Measurements from ENCODE around the gene EPB41L4A.

DNA sequence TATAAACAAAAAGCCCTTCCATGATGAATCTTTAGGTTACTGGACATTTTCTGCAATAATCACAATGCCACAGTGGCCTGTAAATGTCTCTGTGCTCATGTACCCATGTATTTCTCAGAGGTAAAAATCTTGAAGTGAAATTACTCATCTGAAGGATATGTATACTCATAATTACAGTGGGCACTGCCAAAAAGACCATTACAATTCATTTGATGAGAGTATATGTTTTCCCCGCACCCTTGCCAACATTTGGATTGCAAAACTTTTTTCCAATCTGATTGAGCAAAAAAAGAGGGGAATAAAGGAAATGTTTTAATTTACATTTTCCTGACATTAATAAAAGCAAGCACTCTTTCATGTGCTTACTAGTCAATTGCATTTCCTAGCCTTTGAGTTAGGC lies 110.5 kb downstream of the EPB41L4A start:
- TF ChIP-seq, protein P1, sequence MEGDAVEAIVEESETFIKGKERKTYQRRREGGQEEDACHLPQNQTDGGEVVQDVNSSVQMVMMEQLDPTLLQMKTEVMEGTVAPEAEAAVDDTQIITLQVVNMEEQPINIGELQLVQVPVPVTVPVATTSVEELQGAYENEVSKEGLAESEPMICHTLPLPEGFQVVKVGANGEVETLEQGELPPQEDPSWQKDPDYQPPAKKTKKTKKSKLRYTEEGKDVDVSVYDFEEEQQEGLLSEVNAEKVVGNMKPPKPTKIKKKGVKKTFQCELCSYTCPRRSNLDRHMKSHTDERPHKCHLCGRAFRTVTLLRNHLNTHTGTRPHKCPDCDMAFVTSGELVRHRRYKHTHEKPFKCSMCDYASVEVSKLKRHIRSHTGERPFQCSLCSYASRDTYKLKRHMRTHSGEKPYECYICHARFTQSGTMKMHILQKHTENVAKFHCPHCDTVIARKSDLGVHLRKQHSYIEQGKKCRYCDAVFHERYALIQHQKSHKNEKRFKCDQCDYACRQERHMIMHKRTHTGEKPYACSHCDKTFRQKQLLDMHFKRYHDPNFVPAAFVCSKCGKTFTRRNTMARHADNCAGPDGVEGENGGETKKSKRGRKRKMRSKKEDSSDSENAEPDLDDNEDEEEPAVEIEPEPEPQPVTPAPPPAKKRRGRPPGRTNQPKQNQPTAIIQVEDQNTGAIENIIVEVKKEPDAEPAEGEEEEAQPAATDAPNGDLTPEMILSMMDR (IDR thresholded peaks at IDR 0.05; ENCODE audit: poor library complexity, severe bottlenecking): no peak
- TF ChIP-seq POLR2AphosphoS5 (IDR thresholded peaks at IDR 0.05): no peak
- TF ChIP-seq EP300 (conservative IDR thresholded peaks at IDR 0.05; ENCODE audit: poor library complexity, severe bottlenecking): no peak
- no peak for TF ChIP-seq SMC3 (conservative IDR thresholded peaks at IDR 0.05; ENCODE audit: poor library complexity)
- TF ChIP-seq, protein P2, sequence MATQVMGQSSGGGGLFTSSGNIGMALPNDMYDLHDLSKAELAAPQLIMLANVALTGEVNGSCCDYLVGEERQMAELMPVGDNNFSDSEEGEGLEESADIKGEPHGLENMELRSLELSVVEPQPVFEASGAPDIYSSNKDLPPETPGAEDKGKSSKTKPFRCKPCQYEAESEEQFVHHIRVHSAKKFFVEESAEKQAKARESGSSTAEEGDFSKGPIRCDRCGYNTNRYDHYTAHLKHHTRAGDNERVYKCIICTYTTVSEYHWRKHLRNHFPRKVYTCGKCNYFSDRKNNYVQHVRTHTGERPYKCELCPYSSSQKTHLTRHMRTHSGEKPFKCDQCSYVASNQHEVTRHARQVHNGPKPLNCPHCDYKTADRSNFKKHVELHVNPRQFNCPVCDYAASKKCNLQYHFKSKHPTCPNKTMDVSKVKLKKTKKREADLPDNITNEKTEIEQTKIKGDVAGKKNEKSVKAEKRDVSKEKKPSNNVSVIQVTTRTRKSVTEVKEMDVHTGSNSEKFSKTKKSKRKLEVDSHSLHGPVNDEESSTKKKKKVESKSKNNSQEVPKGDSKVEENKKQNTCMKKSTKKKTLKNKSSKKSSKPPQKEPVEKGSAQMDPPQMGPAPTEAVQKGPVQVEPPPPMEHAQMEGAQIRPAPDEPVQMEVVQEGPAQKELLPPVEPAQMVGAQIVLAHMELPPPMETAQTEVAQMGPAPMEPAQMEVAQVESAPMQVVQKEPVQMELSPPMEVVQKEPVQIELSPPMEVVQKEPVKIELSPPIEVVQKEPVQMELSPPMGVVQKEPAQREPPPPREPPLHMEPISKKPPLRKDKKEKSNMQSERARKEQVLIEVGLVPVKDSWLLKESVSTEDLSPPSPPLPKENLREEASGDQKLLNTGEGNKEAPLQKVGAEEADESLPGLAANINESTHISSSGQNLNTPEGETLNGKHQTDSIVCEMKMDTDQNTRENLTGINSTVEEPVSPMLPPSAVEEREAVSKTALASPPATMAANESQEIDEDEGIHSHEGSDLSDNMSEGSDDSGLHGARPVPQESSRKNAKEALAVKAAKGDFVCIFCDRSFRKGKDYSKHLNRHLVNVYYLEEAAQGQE (IDR thresholded peaks at IDR 0.05; ENCODE audit: borderline replicate concordance): no peak
- TF ChIP-seq EZH2 (IDR thresholded peaks at IDR 0.05; ENCODE audit: borderline replicate concordance, insufficient read depth, low read length, poor library complexity, severe bottlenecking): no peak
- no peak for TF ChIP-seq RAD21 (conservative IDR thresholded peaks at IDR 0.05)
- TF ChIP-seq MXI1 (conservative IDR thresholded peaks at IDR 0.05; ENCODE audit: poor library complexity, severe bottlenecking): no peak
- TF ChIP-seq TAF1 (IDR thresholded peaks at IDR 0.05; ENCODE audit: low read depth): no peak

All from neural cell (in vitro differentiated cells).